Spinal cord (tissue), 10 donors: Measurements from ENCODE around the gene GHITM. TPM values are rescaled to one million over a fixed set of nuclear protein-coding genes. Genes with fewer than 3 reads are reported as not detected.
"Not testable (repeated sequence)": the region's sequence is repeated elsewhere in the genome, so short reads cannot be mapped to it uniquely, and the experiment has no call there.

ENCODE experiments used
- DNase-seq, 6 donors: peaks; one replicate each; pipeline versions ENCODE4 v3.0.0 to v3.0.0-alpha.2; 2013 to 2015; ENCODE audit warnings: low spot score in 6 of 6, low read depth in 4 of 6
- H3K27ac ChIP-seq: one replicate; pipeline ENCODE4 v1.5.1; 2013; ENCODE audit warnings: low read depth, low read length, control low read depth
- H3K27me3 ChIP-seq: one replicate; pipeline ENCODE4 v1.6.1; 2013; ENCODE audit warnings: low read length; ENCODE audit not compliant: control insufficient read depth, insufficient read depth
- H3K36me3 ChIP-seq: one replicate; pipeline ENCODE4 v1.6.1; 2013; ENCODE audit warnings: low read length; ENCODE audit not compliant: control insufficient read depth, insufficient read depth
- H3K4me1 ChIP-seq: one replicate; pipeline ENCODE4 v1.6.1; 2013; ENCODE audit warnings: low read length; ENCODE audit not compliant: control insufficient read depth, insufficient read depth
- H3K4me3 ChIP-seq: one replicate; pipeline ENCODE4 v1.5.1; 2013; ENCODE audit warnings: low read depth, low read length, control low read depth
- H3K9me3 ChIP-seq: one replicate; pipeline ENCODE4 v1.6.1; 2013; ENCODE audit warnings: low read length; ENCODE audit not compliant: control insufficient read depth, insufficient read depth
- WGBS: methylation state at CpG from one replicate; pipeline ENCODE4 v1.1.5; 2013; ENCODE audit warnings: missing lambda C conversion rate; ENCODE audit not compliant: insufficient coverage; 5-methylcytosine and 5-hydroxymethylcytosine counted together
- polyA plus RNA-seq, 2 donors: library from polyadenylated mRNA; unstranded; fragments of 120-200 nt; gene quantifications; one replicate each; pipeline ENCODE4 v1.2.1, GENCODE V29; 2013; ENCODE audit not compliant: insufficient read length in 2 of 2
- total RNA-seq, 2 donors: library from RNA; depleted of rRNA in 1 of 2; stranded (reverse); fragments of 120-200 nt in 1 of 2; fragments of >200 nt in 1 of 2; gene quantifications; one replicate each; pipeline versions ENCODE4 v1.2.3 to v1.2.4, GENCODE V29; 2013 to 2014
- donor health status: healthy.

GHITM gene
- total and polyA plus RNA-seq, 4 donors, result 144 to 204 (median 175) TPM

DNA sequence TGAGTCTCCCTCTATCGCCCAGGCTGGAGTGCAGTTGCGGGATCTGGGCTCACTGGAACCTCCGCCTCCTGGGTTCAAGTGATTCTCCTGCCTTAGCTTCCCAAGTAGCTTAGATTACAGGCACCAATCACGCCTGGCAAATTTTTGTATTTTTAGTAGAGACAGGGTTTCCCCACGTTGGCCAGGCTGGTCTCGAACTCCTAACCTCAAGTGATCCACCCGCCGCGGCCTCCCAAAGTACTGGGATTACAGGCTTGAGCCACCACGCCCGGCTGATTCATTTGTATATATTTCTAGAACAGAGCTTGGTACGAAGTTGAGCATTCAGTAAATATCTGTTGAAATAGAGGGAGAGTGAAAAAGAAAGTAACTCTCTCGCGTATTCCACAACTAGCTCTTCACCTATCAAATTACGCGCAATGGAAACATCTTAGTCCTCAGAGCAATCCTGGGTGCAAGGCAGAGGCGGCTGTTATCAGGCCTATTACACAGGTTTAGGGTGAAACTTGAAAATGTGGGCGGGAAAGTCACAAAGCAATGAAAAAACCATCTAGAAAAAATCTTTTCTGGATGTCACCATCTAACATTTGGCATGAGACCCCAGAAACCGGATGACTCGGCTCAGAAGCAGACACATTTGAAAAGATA lies 707 bp upstream of the GHITM start:
- Histone ChIP-seq H3K36me3 (no peaks in the 10 kb centered on the region), H3K27ac (peak overlapping the region; percentile 63), H3K4me1 (peaks cover 6% of the 10 kb centered on the region), H3K4me3 (peak overlapping the region; percentile 96), H3K27me3 (no peaks in the 10 kb centered on the region), H3K9me3 (no peaks in the 10 kb centered on the region)
- WGBS, result 100% methylated on average over 6 of the region's 20 CpGs
- no peak for DNase-seq

DNA sequence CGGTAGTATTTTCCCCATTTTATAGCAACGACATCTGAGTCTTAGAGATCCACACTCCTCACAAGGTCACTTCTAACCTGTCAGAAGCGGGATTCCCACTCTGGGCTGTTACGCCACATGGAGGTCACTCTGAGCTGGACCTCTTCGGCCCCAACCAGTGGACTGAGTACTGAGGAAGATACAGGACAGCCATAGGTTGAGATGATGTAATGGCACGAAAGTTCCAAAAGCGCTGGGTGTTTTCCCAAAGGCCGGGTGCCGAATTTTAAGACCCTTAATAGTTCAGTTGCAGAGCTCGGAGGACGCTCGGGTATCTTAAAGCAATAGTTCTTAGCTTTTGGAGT lies 699 bp downstream of the GHITM start:
- 6% methylated on average over 10 of the region's 12 CpGs for WGBS
- no peaks in the 10 kb centered on the region for H3K9me3 ChIP-seq
- no peak for DNase-seq

DNA sequence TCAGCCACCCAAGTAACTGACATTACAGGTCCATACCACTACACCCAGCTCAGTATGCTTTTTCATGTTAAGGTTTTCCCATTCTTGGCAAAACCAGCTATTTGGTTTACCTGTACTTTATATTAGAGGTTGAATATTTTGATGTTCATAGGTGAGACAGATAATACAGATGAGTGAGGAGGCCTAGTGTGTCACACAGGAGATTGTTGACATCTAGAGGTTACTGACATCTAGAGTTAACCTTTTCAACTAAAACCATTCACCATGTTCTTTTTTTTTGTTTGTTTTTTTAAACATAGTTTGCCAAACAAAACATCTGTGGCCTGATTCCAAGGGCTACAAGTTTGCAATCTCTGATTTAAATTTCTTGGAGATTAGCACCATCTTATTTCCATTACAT lies 8.0 kb downstream of the GHITM start:
- Histone ChIP-seq H3K36me3 (peaks cover 14% of the 10 kb centered on the region), H3K4me3 (no peak overlapping the region), H3K9me3 (no peaks in the 10 kb centered on the region), H3K27me3 (no peaks in the 10 kb centered on the region), H3K27ac (no peak overlapping the region), H3K4me1 (no peaks in the 10 kb centered on the region)
- no peak for DNase-seq

More for the DNA sequence above, 699 bp downstream of the GHITM start:
- Histone ChIP-seq H3K36me3 (peaks cover 6% of the 10 kb centered on the region), H3K27me3 (no peaks in the 10 kb centered on the region), H3K27ac (peak overlapping the region; percentile 65), H3K4me3 (peak overlapping the region; percentile 96), H3K4me1 (peaks cover 6% of the 10 kb centered on the region)

DNA sequence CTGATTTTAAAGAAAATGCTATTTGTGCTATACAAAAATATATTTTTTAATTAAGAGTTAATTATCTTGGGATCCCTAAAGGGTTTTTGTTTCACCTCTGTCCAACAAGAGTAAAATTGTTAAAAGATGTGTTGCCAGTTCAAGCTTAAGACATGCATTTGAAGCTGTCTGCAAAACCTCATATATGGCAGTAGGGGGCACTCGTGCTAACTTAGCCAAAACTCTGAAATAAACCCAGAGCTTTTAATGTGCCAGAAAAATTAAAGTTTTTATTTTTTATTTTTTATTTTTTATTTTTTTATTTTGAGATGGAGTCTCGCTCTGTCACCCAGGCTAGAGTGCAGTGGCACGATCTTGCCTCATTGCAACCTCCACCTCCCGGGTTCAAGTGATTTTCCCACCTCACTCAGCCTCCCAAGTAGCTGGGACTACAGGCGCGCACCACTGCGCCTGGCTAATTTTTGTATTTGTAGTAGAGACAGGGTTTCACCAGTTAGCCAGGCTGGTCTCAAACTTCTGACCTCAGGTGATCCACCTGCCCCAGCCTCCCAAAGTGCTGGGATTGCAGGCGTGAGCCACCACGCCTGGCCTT lies 8.8 kb downstream of the GHITM start:
- not testable (repeated sequence) for H3K4me3 ChIP-seq, H3K9me3 ChIP-seq, H3K27ac ChIP-seq, H3K4me1 ChIP-seq, H3K27me3 ChIP-seq
- WGBS, result no CpG with 5 or more reads among the region's 9 CpGs
- peak in 3 of 6 donors; percentile 29 to 76 (median 55) for DNase-seq
- H3K36me3 ChIP-seq, result peaks cover 14% of the 10 kb centered on the region

DNA sequence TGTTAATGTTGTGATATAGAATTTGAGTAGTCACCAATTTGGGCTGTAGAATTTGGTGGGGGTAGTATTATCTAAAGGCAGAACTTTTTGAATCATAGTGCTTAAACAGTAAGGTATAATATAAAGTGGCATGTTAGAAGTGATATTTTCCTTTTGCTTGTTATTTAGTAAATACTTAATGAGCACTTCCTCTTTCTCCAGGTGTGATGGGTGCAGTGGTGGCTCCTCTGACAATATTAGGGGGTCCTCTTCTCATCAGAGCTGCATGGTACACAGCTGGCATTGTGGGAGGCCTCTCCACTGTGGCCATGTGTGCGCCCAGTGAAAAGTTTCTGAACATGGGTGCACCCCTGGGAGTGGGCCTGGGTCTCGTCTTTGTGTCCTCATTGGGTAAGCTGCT lies 10.5 kb downstream of the GHITM start:
- no peak overlapping the region for H3K27ac ChIP-seq
- H3K4me1 ChIP-seq, result no peaks in the 10 kb centered on the region
- 90% methylated on average over 2 of the region's 2 CpGs for WGBS
- no peak for DNase-seq
- no peaks in the 10 kb centered on the region for H3K9me3 ChIP-seq
- no peaks in the 10 kb centered on the region for H3K27me3 ChIP-seq
- H3K4me3 ChIP-seq, result no peak overlapping the region
- H3K36me3 ChIP-seq, result peaks cover 14% of the 10 kb centered on the region

DNA sequence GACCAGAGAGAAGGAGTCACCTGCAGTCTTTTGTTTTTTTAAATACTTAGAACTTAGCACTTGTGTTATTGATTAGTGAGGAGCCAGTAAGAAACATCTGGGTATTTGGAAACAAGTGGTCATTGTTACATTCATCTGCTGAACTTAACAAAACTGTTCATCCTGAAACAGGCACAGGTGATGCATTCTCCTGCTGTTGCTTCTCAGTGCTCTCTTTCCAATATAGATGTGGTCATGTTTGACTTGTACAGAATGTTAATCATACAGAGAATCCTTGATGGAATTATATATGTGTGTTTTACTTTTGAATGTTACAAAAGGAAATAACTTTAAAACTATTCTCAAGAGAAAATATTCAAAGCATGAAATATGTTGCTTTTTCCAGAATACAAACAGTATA lies 13.5 kb downstream of the GHITM start:
- Histone ChIP-seq H3K4me3 (no peak overlapping the region), H3K27ac (no peak overlapping the region), H3K36me3 (peaks cover 14% of the 10 kb centered on the region), H3K27me3 (no peaks in the 10 kb centered on the region), H3K4me1 (no peaks in the 10 kb centered on the region), H3K9me3 (no peaks in the 10 kb centered on the region)
- DNase-seq, result no peak

DNA sequence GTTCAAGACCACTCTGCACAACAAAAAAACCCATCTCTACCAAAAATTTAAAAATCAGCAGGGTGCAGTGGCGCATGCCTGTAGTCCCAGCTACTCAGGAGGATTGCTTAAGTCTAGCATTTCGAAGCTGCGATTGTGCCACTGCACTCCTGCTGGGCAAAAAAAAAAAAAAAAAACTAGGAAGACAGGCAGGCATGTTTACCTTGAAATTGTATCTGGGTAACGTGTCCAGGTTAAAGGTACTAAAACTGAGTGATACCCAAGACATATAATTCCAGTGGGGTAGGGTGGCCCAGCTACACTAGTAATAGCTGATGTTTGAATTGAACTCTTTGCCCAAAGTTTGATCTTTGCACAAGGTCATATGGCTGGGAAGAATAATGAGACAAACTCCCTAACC lies 16.2 kb downstream of the GHITM start:
- Histone ChIP-seq H3K36me3 (peaks cover 9% of the 10 kb centered on the region), H3K27me3 (no peaks in the 10 kb centered on the region), H3K9me3 (no peaks in the 10 kb centered on the region), H3K4me3 (no peak overlapping the region), H3K27ac (no peak overlapping the region), H3K4me1 (no peaks in the 10 kb centered on the region)
- 91% methylated on average over 3 of the region's 4 CpGs for WGBS
- DNase-seq, result no peak

DNA sequence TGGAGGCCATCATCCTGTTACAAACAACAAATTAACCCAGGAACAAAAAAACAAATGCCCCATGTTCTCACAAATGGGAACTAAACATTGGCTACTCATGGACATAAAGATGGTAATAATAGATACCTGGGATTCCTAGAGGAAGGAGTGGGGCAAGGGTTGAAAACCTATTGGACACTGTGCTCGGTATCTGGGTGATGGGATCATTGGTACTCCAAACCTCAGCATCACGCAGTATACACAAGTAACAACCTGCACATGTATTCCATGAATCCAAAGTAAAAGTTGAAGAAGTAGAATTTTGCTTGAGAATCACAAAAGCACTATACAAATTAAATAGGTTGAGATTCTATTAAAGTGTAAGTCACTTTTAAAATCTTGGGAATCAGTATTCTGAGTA lies 16.7 kb downstream of the GHITM start:
- H3K27me3 ChIP-seq, result no peaks in the 10 kb centered on the region
- no peak for DNase-seq
- H3K27ac ChIP-seq, result no peak overlapping the region
- no peaks in the 10 kb centered on the region for H3K4me1 ChIP-seq
- peaks cover 7% of the 10 kb centered on the region for H3K36me3 ChIP-seq
- H3K4me3 ChIP-seq, result no peak overlapping the region
- no peaks in the 10 kb centered on the region for H3K9me3 ChIP-seq
- WGBS, result no CpG with 5 or more reads among the region's 2 CpGs

DNA sequence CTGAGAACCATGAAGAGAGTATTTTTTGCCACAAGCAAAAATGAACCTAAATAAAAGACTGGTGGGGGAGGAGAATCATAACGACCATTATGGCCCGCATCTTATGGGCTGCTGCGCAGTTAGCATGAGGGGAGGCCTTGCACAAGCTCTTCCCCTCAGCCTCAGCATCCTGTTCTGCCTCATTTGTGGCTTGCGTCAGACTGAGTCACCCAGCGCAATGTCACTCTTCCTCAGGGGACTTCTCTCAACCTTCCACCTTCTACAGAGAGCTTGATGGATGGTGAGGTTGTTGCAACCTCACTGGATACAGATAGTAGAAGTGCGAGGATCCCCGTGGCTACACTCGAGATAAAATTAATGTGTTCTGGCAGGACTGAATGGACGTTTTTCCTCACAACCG lies 17.5 kb downstream of the GHITM start:
- Histone ChIP-seq H3K4me1 (no peaks in the 10 kb centered on the region), H3K27me3 (no peaks in the 10 kb centered on the region), H3K36me3 (peaks cover 6% of the 10 kb centered on the region), H3K4me3 (no peak overlapping the region), H3K27ac (no peak overlapping the region), H3K9me3 (no peaks in the 10 kb centered on the region)
- WGBS, result 41% methylated on average over 5 of the region's 10 CpGs
- DNase-seq, result peak in 1 of 6 donors; percentile 45

DNA sequence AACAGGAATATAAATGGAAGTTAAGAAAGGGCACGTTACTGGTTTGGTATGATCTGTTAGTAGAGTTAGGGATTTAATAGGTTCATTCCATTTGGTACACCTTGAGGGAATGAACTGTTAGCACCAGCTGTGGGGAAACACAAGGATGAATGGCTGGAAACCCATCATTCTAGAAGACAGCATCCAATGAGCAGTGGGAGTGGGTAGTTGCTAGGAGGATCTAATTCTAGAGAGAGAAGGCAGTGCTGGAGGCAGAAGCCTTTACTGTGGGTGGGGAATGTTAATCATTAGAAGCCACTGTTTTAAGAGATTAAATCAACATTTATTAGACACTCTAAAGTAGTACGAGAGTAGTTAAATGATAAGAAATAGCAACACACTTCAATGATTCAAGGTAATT lies 18.8 kb downstream of the GHITM start:
- H3K4me3 ChIP-seq, result no peak overlapping the region
- H3K4me1 ChIP-seq, result no peaks in the 10 kb centered on the region
- 100% methylated on average over 1 of the region's 2 CpGs for WGBS
- no peak for DNase-seq
- no peaks in the 10 kb centered on the region for H3K9me3 ChIP-seq
- H3K36me3 ChIP-seq, result peaks cover 6% of the 10 kb centered on the region
- no peak overlapping the region for H3K27ac ChIP-seq
- no peaks in the 10 kb centered on the region for H3K27me3 ChIP-seq
